ENCODE results near the gene NXPE4. TPM values are rescaled to one million over a fixed set of nuclear protein-coding genes. Genes with fewer than 3 reads are reported as not detected.

NXPE4 gene
- total RNA-seq, 1 experiment from 2014 or later: not detected

DNA sequence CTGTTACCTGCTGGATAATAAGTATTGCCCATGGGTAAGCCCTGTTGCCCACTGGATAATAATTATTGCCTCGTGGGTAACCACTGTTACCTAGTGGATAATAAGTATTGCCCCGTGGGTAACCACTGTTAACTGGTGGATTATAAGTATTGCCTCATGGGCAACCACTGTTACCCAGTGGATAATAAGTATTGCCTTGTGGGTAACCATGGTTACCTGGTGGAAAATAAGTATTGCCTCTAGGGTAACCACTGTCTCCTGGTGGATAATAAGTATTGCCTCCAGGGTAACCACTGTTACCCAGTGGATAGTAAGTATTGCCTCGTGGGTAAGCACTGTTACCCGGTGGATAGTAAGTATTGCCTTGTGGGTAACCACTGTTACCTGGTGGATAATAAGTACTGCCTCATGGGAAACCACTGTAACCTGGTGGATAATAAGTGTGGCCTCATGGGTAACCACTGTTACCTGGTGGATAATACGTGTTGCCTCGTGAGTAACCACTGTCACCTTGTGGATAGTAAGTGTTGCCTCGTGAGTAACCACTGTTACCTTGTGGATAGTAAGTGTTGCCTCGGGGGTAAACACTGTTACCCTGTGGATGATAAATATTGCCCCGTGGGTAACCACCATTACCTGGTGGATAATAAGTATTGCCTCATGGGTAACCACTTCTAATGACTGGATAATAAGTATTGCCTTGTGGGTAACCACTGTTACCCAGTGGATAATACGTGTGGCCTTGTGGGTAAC, 29.0 kb upstream of the NXPE4 start:
- Histone ChIP-seq H3K27me3 (ENCODE audit: insufficient read depth, low read depth) (0 out of 2 replicates have a peak, but pooled peaks cover 4% of the 10 kb centered on the region), H3K4me3 (no peak overlapping the region), H3K36me3 (ENCODE audit: low read depth) (no peaks in the 10 kb centered on the region), H3K9me3 (ENCODE audit: insufficient read depth, low read depth) (no peaks in the 10 kb centered on the region), H3K4me1 (replicated peaks; ENCODE audit: insufficient read depth) (no peaks in the 10 kb centered on the region), H3K9me2 (ENCODE audit: insufficient read depth) (no peaks in the 10 kb centered on the region), H3K4me2 (no peak overlapping the region), H3K27ac (no peak overlapping the region), H3K79me2 (ENCODE audit: low read depth) (no peaks in the 10 kb centered on the region), H2AFZ (no peak overlapping the region), H3F3A (ENCODE audit: insufficient read depth, low read depth) (no peaks in the 10 kb centered on the region), H4K20me1 (ENCODE audit: insufficient read depth) (no peaks in the 10 kb centered on the region)
- TF ChIP-seq, protein P1, sequence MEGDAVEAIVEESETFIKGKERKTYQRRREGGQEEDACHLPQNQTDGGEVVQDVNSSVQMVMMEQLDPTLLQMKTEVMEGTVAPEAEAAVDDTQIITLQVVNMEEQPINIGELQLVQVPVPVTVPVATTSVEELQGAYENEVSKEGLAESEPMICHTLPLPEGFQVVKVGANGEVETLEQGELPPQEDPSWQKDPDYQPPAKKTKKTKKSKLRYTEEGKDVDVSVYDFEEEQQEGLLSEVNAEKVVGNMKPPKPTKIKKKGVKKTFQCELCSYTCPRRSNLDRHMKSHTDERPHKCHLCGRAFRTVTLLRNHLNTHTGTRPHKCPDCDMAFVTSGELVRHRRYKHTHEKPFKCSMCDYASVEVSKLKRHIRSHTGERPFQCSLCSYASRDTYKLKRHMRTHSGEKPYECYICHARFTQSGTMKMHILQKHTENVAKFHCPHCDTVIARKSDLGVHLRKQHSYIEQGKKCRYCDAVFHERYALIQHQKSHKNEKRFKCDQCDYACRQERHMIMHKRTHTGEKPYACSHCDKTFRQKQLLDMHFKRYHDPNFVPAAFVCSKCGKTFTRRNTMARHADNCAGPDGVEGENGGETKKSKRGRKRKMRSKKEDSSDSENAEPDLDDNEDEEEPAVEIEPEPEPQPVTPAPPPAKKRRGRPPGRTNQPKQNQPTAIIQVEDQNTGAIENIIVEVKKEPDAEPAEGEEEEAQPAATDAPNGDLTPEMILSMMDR (conservative IDR thresholded peaks at IDR 0.05): no peak
- TF ChIP-seq EZH2 (IDR thresholded peaks at IDR 0.05; ENCODE audit: low read depth): no peak
- intact Hi-C loops (cut with micrococcal nuclease; ENCODE audit: unreplicated experiment): no loop called here
- no peak for DNase-seq
- no TSS peak for BruUV-seq (replicated peaks)
- ChIA-PET POLR2A (ENCODE audit: unreplicated experiment) (no interaction called here), CTCF (no interaction called here)

DNA sequence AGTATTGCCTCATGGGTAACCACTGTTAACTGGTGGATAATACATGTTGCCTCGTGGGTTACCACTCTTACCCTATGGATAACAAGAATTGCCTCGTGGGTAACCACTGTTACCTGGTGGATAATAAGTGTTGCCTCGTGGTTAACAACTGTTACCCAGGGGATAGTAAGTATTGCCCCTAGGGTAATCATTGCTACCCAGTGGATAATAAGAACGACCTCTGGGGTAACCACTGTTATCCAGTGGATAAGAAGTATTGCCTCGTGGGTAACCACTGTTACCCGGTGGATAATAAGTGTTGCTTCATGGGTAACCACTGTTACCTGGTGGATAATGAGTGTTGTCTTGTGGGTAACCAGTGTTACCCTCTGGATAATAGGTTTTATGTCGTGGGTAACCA, 28.1 kb upstream of the NXPE4 start:
- Histone ChIP-seq H3K4me3 (no peak overlapping the region), H3K9me3 (ENCODE audit: insufficient read depth, low read depth) (no peaks in the 10 kb centered on the region)

DNA sequence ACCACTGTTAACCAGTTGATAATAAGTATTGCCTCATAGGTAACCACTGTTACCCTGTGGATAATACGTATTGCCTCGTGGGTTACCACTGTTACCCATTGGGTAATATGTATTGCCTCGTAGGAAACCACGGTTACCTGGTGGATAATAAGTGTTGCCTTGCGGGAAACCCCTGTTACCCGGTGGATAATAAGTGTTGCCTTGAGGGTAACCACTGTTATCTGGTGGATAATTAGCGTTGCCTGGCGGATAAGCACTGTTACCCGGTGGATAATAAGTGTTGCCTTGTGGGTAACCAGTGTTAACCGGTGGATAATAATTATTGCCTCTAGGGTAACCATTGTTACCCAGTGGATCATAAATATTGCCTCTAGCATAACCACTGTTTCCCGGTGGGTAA, 27.3 kb upstream of the NXPE4 start:
- Histone ChIP-seq H2AFZ (no peak overlapping the region), H4K20me1 (ENCODE audit: insufficient read depth) (no peaks in the 10 kb centered on the region), H3K9me2 (ENCODE audit: insufficient read depth) (no peaks in the 10 kb centered on the region), H3K4me2 (no peak overlapping the region), H3K79me2 (ENCODE audit: low read depth) (no peaks in the 10 kb centered on the region), H3K4me1 (replicated peaks; ENCODE audit: insufficient read depth) (no peaks in the 10 kb centered on the region), H3K36me3 (ENCODE audit: low read depth) (no peaks in the 10 kb centered on the region), H3F3A (ENCODE audit: insufficient read depth, low read depth) (no peaks in the 10 kb centered on the region), H3K4me3 (no peak overlapping the region), H3K27ac (no peak overlapping the region), H3K27me3 (ENCODE audit: insufficient read depth, low read depth) (0 out of 2 replicates have a peak, but pooled peaks cover 4% of the 10 kb centered on the region), H3K9me3 (ENCODE audit: insufficient read depth, low read depth) (no peaks in the 10 kb centered on the region)
- TF ChIP-seq EZH2 (IDR thresholded peaks at IDR 0.05; ENCODE audit: low read depth): no peak
- TF ChIP-seq, protein P1 (conservative IDR thresholded peaks at IDR 0.05): no peak
- CTCF ChIA-PET: no interaction called here
- no TSS peak for BruUV-seq (replicated peaks)
- intact Hi-C loops (cut with micrococcal nuclease; ENCODE audit: unreplicated experiment): no loop called here
- no peak for DNase-seq
- POLR2A ChIA-PET (ENCODE audit: unreplicated experiment): no interaction called here

More for the DNA sequence above, 28.1 kb upstream of the NXPE4 start:
- H4K20me1 ChIP-seq (ENCODE audit: insufficient read depth): no peaks in the 10 kb centered on the region
- no peaks in the 10 kb centered on the region for H3K36me3 ChIP-seq (ENCODE audit: low read depth)
- H2AFZ ChIP-seq: no peak overlapping the region
- no peaks in the 10 kb centered on the region for H3K4me1 ChIP-seq (replicated peaks; ENCODE audit: insufficient read depth)
- H3K4me2 ChIP-seq: no peak overlapping the region
- no peak overlapping the region for H3K27ac ChIP-seq
- H3F3A ChIP-seq (ENCODE audit: insufficient read depth, low read depth): no peaks in the 10 kb centered on the region
- no peaks in the 10 kb centered on the region for H3K79me2 ChIP-seq (ENCODE audit: low read depth)
- CTCF ChIA-PET: no interaction called here
- intact Hi-C loops (cut with micrococcal nuclease; ENCODE audit: unreplicated experiment): no loop called here
- DNase-seq: no peak
- no peaks in the 10 kb centered on the region for H3K9me2 ChIP-seq (ENCODE audit: insufficient read depth)
- POLR2A ChIA-PET (ENCODE audit: unreplicated experiment): no interaction called here
- H3K27me3 ChIP-seq (ENCODE audit: insufficient read depth, low read depth): 0 out of 2 replicates have a peak, but pooled peaks cover 4% of the 10 kb centered on the region
- no peak for TF ChIP-seq EZH2 (IDR thresholded peaks at IDR 0.05; ENCODE audit: low read depth)
- TF ChIP-seq, protein P1 (conservative IDR thresholded peaks at IDR 0.05): no peak
- BruUV-seq (replicated peaks): no TSS peak
